A549 (cell line): ENCODE data around the gene RIMS4. TPM values are rescaled to one million over a fixed set of nuclear protein-coding genes. Genes with fewer than 3 reads are reported as not detected.
A peak's percentile ranks its signal among the peaks of the same experiment; 100 is the strongest.

Experiments used
- ATAC-seq, 2 experiments: fragments of 200-7000 bp in 1 of 2; fragments of >200 bp in 1 of 2; cut with Nextera tagmentation in 1 of 2; cut with Tn5 transposase in 1 of 2; 3 replicates each; pipeline versions ENCODE4 v1.8.0 to v1.9.1; 2018 to 2020; ENCODE audit warnings: mild to moderate bottlenecking in 1 of 2, moderate library complexity in 1 of 2
- CTCF ChIA-PET: fragments of 300-600 bp; sonication (Branson Sonifier 250); formaldehyde crosslinking; extraction: SDS; loops from one replicate; lab custom pipeline; 2021; ENCODE audit warnings: antibody characterized with exemption, inconsistent platforms; lab: Yijun Ruan, JAX
- POLR2A ChIA-PET: fragments of 350-600 bp; formaldehyde crosslinking; extraction: SDS; loops from one replicate; lab custom pipeline; 2021; ENCODE audit warnings: antibody characterized with exemption, inconsistent platforms; lab: Yijun Ruan, JAX
- DNase-seq, 2 experiments: peaks; one replicate each; pipeline versions ENCODE4 v3.0.0 to v3.0.0-alpha.2; 2011 to 2016; ENCODE audit warnings: low read depth in 1 of 2, low spot score in 1 of 2
- FAIRE-seq: peaks from 2 replicates; lab custom pipeline; 2011; peaks lifted over from hg19 to GRCh38; lab: Jason Lieb, UNC
- H3K27ac ChIP-seq, 2 experiments: fragments of >200 bp; sonication (Bioruptor Twin); formaldehyde crosslinking; 3 replicates each; pipeline ENCODE4 v1.5.1; 2016 to 2017
- H3K4me1 ChIP-seq: fragments of >200 bp; sonication (Bioruptor Twin); formaldehyde crosslinking; 3 replicates; pipeline ENCODE4 v1.6.1; 2016
- H3K4me2 ChIP-seq: fragments of >200 bp; sonication (Bioruptor Twin); formaldehyde crosslinking; 3 replicates; pipeline ENCODE4 v1.6.1; 2016
- H3K4me3 ChIP-seq: fragments of >200 bp; sonication (Bioruptor Twin); formaldehyde crosslinking; 3 replicates; pipeline ENCODE4 v1.5.1; 2016
- H3K9me3 ChIP-seq: fragments of >200 bp; sonication (Bioruptor Twin); formaldehyde crosslinking; 3 replicates; pipeline ENCODE4 v1.6.1; 2016
- CBX2 ChIP-seq: fragments of 200-600 bp; sonication (generic); IDR thresholded peaks from 2 replicates; pipeline ENCODE4 v1.6.1; 2016; ENCODE audit warnings: low read depth, mild to moderate bottlenecking, borderline replicate concordance
- CBX8 ChIP-seq: fragments of 200-600 bp; sonication (generic); IDR thresholded peaks from 2 replicates; pipeline ENCODE4 v1.6.1; 2016
- CHD4 ChIP-seq: fragments of 200-600 bp; sonication (generic); IDR thresholded peaks from 2 replicates; pipeline ENCODE4 v1.6.1; 2016; ENCODE audit warnings: antibody characterized with exemption, mild to moderate bottlenecking, borderline replicate concordance
- EHMT2 ChIP-seq: fragments of 200-600 bp; sonication (generic); IDR thresholded peaks from 2 replicates; pipeline ENCODE4 v1.6.1; 2016; ENCODE audit warnings: antibody characterized with exemption, low read depth, mild to moderate bottlenecking, moderate library complexity
- EP300 ChIP-seq, 2 experiments: fragments of >200 bp; sonication (Bioruptor Twin); formaldehyde crosslinking; IDR thresholded peaks; 2 replicates in 1 of 2; 3 replicates in 1 of 2; pipeline ENCODE4 v1.6.1; 2016 to 2017
- ESRRA ChIP-seq: fragments of 150-350 bp; IDR thresholded peaks from 2 replicates; pipeline ENCODE4 v1.6.1; 2014; ENCODE audit warnings: mild to moderate bottlenecking, low read length, borderline replicate concordance
- FOSB ChIP-seq: fragments of 250-450 bp; sonication (Bioruptor Pico); IDR thresholded peaks from 2 replicates; pipeline ENCODE4 v1.5.0; 2020; ENCODE audit warnings: mild to moderate bottlenecking, moderate library complexity
- FOSL2 ChIP-seq, 2 experiments: fragments of 450-650 bp in 1 of 2; fragments of >200 bp in 1 of 2; sonication (Bioruptor Twin) in 1 of 2; formaldehyde crosslinking; IDR thresholded peaks; 2 replicates each; pipeline versions ENCODE4 v1.5.0 to v1.6.1; 2016 to 2020; ENCODE audit warnings: mild to moderate bottlenecking in 1 of 2, moderate library complexity in 1 of 2
- HDAC2 ChIP-seq: fragments of 200-600 bp; sonication (generic); IDR thresholded peaks from 2 replicates; pipeline ENCODE4 v1.6.1; 2016
- HEYL ChIP-seq: fragments of 250-450 bp; sonication (Bioruptor Pico); IDR thresholded peaks from 2 replicates; pipeline ENCODE4 v1.8.0; 2021; ENCODE audit warnings: mild to moderate bottlenecking, moderate library complexity
- HOXB5 ChIP-seq: fragments of 250-450 bp; sonication (Bioruptor Pico); IDR thresholded peaks from 2 replicates; pipeline ENCODE4 v1.5.0; 2020; ENCODE audit warnings: mild to moderate bottlenecking, moderate library complexity
- JUN ChIP-seq, 2 experiments: fragments of >200 bp; sonication (Bioruptor Twin); formaldehyde crosslinking; IDR thresholded peaks; 2 replicates in 1 of 2; 3 replicates in 1 of 2; pipeline ENCODE4 v1.6.1; 2016 to 2017
- JUNB ChIP-seq: fragments of >200 bp; sonication (Bioruptor Twin); formaldehyde crosslinking; IDR thresholded peaks from 2 replicates; pipeline ENCODE4 v1.6.1; 2016
- KDM1A ChIP-seq: fragments of 200-600 bp; sonication (generic); IDR thresholded peaks from 2 replicates; pipeline ENCODE4 v1.6.1; 2016; ENCODE audit warnings: low read depth, mild to moderate bottlenecking
- KDM5A ChIP-seq: fragments of 200-600 bp; sonication (generic); IDR thresholded peaks from 2 replicates; pipeline ENCODE4 v1.6.1; 2016; ENCODE audit warnings: antibody characterized with exemption, mild to moderate bottlenecking
- MAFK ChIP-seq: fragments of 450-650 bp; IDR thresholded peaks from 2 replicates; pipeline ENCODE4 v1.6.1; 2014; ENCODE audit not compliant: partially characterized antibody
- MAZ ChIP-seq: fragments of 150-350 bp; IDR thresholded peaks from 2 replicates; pipeline ENCODE4 v1.6.1; 2014; ENCODE audit warnings: antibody characterized with exemption, low read depth, low read length, borderline replicate concordance
- NPAS2 ChIP-seq: fragments of 250-450 bp; sonication (Bioruptor Pico); IDR thresholded peaks from 2 replicates; pipeline ENCODE4 v1.8.0; 2022; ENCODE audit warnings: mild to moderate bottlenecking, moderate library complexity, borderline replicate concordance
- NR3C1 ChIP-seq: fragments of >200 bp; sonication (Bioruptor Twin); formaldehyde crosslinking; IDR thresholded peaks from 3 replicates; pipeline ENCODE4 v1.6.1; 2017
- POLR2A ChIP-seq: IDR thresholded peaks from 2 replicates; pipeline ENCODE4 v1.6.1; 2012; ENCODE audit warnings: mild to moderate bottlenecking, low read length
- RAD21 ChIP-seq, 2 experiments: fragments of >200 bp in 1 of 2; sonication (Bioruptor Twin) in 1 of 2; formaldehyde crosslinking in 1 of 2; IDR thresholded peaks in 1 of 2; conservative IDR thresholded peaks in 1 of 2; 2 replicates in 1 of 2; 3 replicates in 1 of 2; pipeline ENCODE4 v1.6.1; 2012 to 2018; ENCODE audit warnings: inconsistent platforms in 1 of 2
- RFX5 ChIP-seq: fragments of 450-650 bp; IDR thresholded peaks from 2 replicates; pipeline ENCODE4 v1.7.1; 2014; ENCODE audit warnings: antibody characterized with exemption, mild to moderate bottlenecking, moderate library complexity
- RNF2 ChIP-seq: fragments of 200-600 bp; sonication (generic); IDR thresholded peaks from 2 replicates; pipeline ENCODE4 v1.6.1; 2016; ENCODE audit warnings: low read depth, mild to moderate bottlenecking, antibody characterized with exemption, moderate library complexity, borderline replicate concordance
- SMC3 ChIP-seq: fragments of >200 bp; sonication (Bioruptor Twin); formaldehyde crosslinking; IDR thresholded peaks from 3 replicates; pipeline ENCODE4 v1.6.1; 2018; ENCODE audit warnings: inconsistent platforms
- TFCP2L1 ChIP-seq: fragments of 250-450 bp; sonication (Bioruptor Pico); IDR thresholded peaks from 2 replicates; pipeline ENCODE4 v1.5.0; 2021; ENCODE audit warnings: mild to moderate bottlenecking
- ZNF302 ChIP-seq: fragments of 250-450 bp; sonication (Bioruptor Pico); IDR thresholded peaks from 2 replicates; pipeline ENCODE4 v1.9.0; 2021; ENCODE audit warnings: inconsistent platforms, mild to moderate bottlenecking, moderate library complexity
- ZSCAN20 ChIP-seq: fragments of 250-450 bp; sonication (Bioruptor Pico); IDR thresholded peaks from 2 replicates; pipeline ENCODE4 v1.8.0; 2022; ENCODE audit warnings: mild to moderate bottlenecking, moderate library complexity
- WGBS: methylation state at CpG from one replicate; pipeline ENCODE4 v1.1.6; 2017; ENCODE audit errors: missing lambda C conversion rate; 5-methylcytosine and 5-hydroxymethylcytosine counted together
- polyA plus RNA-seq, 4 experiments: library from polyadenylated mRNA; depleted of rRNA in 3 of 4; stranded (reverse); fragments of >200 nt; fragmentation: RNase III in 1 of 4; extraction: RNeasy Plus Mini Kit Qiagen cat#74134 plus additional on column Dnase treatment in 1 of 4; gene quantifications; 2 replicates in 3 of 4; 3 replicates in 1 of 4; pipeline ENCODE4 v1.2.3, GENCODE V29; 2011 to 2017
- TF ChIP-seq, protein P1 (sequence below): fragments of >200 bp; sonication (Bioruptor Twin); formaldehyde crosslinking; IDR thresholded peaks from 2 replicates; pipeline ENCODE4 v1.6.1; 2016
- TF ChIP-seq, protein P2 (sequence below): IDR thresholded peaks from 2 replicates; pipeline ENCODE4 v1.6.1; 2012; ENCODE audit warnings: low read depth, borderline replicate concordance
- TF ChIP-seq, protein P3 (sequence below): fragments of 250-450 bp; sonication (Bioruptor Pico); IDR thresholded peaks from 2 replicates; pipeline ENCODE4 v1.5.0; 2021; ENCODE audit warnings: mild to moderate bottlenecking, moderate library complexity, borderline replicate concordance
- TF ChIP-seq, protein P4 (sequence below): fragments of 450-650 bp; IDR thresholded peaks from 2 replicates; pipeline ENCODE4 v1.6.1; 2014; ENCODE audit warnings: antibody characterized with exemption
- TF ChIP-seq, protein P5 (sequence below): IDR thresholded peaks from 2 replicates; pipeline ENCODE4 v1.6.1; 2012
- TF ChIP-seq, protein P6 (sequence below): fragments of 150-350 bp; IDR thresholded peaks from 2 replicates; pipeline ENCODE4 v1.6.1; 2014; ENCODE audit warnings: low read depth, mild to moderate bottlenecking, low read length

RIMS4 gene
- polyA plus RNA-seq, 2 of the 4 experiments (the other 2 are of a cell fraction): 0.39 to 1.3 TPM

DNA sequence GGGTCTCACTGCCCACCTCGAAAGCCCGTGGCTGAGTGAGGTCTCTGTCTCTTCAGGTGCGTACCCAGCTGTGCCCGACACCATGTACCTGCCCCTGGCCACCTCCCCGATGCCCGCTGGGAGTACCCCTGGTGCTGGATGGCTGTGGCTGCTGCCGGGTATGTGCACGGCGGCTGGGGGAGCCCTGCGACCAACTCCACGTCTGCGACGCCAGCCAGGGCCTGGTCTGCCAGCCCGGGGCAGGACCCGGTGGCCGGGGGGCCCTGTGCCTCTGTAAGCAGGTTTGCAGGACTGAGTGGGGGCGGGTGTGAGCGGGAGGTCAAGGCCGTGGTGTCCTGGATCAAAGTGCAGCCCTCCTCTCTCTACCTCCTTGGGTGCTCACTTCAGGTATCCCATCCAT, 90.5 kb downstream of the RIMS4 start:
- Histone ChIP-seq H3K4me2 (peak overlapping the region; percentile 65), H3K9me3 (no peaks in the 10 kb centered on the region), H3K27ac (peak overlapping the region; percentile 96 to 98), H3K4me3 (no peak overlapping the region), H3K4me1 (peaks cover 89% of the 10 kb centered on the region)
- TF ChIP-seq RNF2 (no peak), ZNF302 (CRISPR knock-in tag) (no peak), KDM1A (no peak), HEYL (no peak), FOSL2 (IDR thresholded peaks at IDR 0.05) (no peak), FOSL2 (CRISPR knock-in tag; IDR thresholded peaks at IDR 0.05) (no peak), EP300 (IDR thresholded peaks at IDR 0.05) (no peak), CBX8 (no peak), RAD21 (conservative IDR thresholded peaks at IDR 0.05 in 1 of 2, IDR thresholded peaks at IDR 0.05 in 1 of 2) (no peak), ZSCAN20 (CRISPR knock-in tag) (no peak)
- TF ChIP-seq, protein P1, sequence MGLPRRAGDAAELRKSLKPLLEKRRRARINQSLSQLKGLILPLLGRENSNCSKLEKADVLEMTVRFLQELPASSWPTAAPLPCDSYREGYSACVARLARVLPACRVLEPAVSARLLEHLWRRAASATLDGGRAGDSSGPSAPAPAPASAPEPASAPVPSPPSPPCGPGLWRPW: no peak
- ChIA-PET CTCF (interaction anchor here (1.4 to 21.9 kb wide), 5 partner anchors 12 to 37 kb away, joined by 3 to 525 read pairs (median 24); no protein-coding TSS in a partner anchor), POLR2A (no interaction called here)
- ATAC-seq (no peak), DNase-seq (no peak), FAIRE-seq (no peak)
- 91% methylated on average over 14 of the region's 19 CpGs for WGBS

DNA sequence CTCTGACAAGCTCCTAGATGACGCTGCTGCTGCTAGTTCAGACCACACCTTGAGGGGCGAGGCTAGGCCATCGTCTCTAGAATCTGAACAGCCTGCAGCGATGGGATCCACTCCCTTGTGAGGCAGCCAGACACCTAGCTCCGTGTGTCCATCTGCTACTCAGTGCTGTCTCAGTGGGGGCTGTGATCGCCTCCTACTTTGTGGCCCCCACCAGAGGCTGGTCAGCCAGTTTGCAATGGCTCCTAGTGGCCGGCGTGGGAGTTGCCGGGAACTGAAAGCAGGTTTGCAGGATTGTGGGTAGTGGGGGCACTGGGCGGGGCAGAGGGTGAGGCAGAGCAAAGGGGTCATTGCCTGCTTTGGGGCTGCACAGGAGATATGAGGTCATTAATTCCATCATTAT, 92.4 kb downstream of the RIMS4 start:
- Histone ChIP-seq H3K27ac (peak overlapping the region; percentile 96 to 98), H3K4me1 (peaks cover 85% of the 10 kb centered on the region), H3K4me2 (peak overlapping the region; percentile 47), H3K9me3 (no peaks in the 10 kb centered on the region), H3K4me3 (no peak overlapping the region)
- WGBS: 41% methylated on average over 8 of the region's 10 CpGs
- ChIA-PET POLR2A (interaction anchor here (1.4 kb wide), 1 partner anchor 11 kb away, joined by 6 read pairs; no protein-coding TSS in a partner anchor), CTCF (interaction anchor here (0.7 to 21.9 kb wide), 8 partner anchors 9 to 35 kb away, joined by 3 to 525 read pairs (median 14); no protein-coding TSS in a partner anchor)
- FAIRE-seq (no peak), DNase-seq (peak; percentile 55 to 62), ATAC-seq (peak in 1 of 2 experiments; percentile 40; a peak in 3 of 6 replicates)
- TF ChIP-seq KDM1A (no peak), NR3C1 (no peak), ESRRA (no peak), RFX5 (no peak), ZNF302 (CRISPR knock-in tag) (no peak), JUNB (no peak), NPAS2 (CRISPR knock-in tag) (no peak), CBX8 (no peak), FOSB (no peak), MAFK (no peak), JUN (IDR thresholded peaks at IDR 0.05) (no peak), ZSCAN20 (CRISPR knock-in tag) (no peak), HDAC2 (no peak), POLR2A (no peak), KDM5A (no peak), RAD21 (conservative IDR thresholded peaks at IDR 0.05 in 1 of 2, IDR thresholded peaks at IDR 0.05 in 1 of 2) (peak; percentile 21 to 31; a peak in 2 of 5 replicates), TFCP2L1 (CRISPR knock-in tag) (no peak), CBX2 (no peak), HOXB5 (no peak), CHD4 (no peak), EP300 (IDR thresholded peaks at IDR 0.05) (no peak), EHMT2 (no peak), SMC3 (0 out of 3 replicates have a peak, but pooled peaks have one; percentile 10), MAZ (0 out of 2 replicates have a peak, but pooled peaks have one; percentile 17)
- TF ChIP-seq, protein P2, sequence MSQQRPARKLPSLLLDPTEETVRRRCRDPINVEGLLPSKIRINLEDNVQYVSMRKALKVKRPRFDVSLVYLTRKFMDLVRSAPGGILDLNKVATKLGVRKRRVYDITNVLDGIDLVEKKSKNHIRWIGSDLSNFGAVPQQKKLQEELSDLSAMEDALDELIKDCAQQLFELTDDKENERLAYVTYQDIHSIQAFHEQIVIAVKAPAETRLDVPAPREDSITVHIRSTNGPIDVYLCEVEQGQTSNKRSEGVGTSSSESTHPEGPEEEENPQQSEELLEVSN: no peak
- TF ChIP-seq, protein P3, sequence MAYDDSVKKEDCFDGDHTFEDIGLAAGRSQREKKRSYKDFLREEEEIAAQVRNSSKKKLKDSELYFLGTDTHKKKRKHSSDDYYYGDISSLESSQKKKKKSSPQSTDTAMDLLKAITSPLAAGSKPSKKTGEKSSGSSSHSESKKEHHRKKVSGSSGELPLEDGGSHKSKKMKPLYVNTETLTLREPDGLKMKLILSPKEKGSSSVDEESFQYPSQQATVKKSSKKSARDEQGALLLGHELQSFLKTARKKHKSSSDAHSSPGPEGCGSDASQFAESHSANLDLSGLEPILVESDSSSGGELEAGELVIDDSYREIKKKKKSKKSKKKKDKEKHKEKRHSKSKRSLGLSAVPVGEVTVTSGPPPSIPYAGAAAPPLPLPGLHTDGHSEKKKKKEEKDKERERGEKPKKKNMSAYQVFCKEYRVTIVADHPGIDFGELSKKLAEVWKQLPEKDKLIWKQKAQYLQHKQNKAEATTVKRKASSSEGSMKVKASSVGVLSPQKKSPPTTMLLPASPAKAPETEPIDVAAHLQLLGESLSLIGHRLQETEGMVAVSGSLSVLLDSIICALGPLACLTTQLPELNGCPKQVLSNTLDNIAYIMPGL (CRISPR knock-in tag): no peak
- TF ChIP-seq, protein P4, sequence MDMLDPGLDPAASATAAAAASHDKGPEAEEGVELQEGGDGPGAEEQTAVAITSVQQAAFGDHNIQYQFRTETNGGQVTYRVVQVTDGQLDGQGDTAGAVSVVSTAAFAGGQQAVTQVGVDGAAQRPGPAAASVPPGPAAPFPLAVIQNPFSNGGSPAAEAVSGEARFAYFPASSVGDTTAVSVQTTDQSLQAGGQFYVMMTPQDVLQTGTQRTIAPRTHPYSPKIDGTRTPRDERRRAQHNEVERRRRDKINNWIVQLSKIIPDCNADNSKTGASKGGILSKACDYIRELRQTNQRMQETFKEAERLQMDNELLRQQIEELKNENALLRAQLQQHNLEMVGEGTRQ: no peak
- TF ChIP-seq, protein P5, sequence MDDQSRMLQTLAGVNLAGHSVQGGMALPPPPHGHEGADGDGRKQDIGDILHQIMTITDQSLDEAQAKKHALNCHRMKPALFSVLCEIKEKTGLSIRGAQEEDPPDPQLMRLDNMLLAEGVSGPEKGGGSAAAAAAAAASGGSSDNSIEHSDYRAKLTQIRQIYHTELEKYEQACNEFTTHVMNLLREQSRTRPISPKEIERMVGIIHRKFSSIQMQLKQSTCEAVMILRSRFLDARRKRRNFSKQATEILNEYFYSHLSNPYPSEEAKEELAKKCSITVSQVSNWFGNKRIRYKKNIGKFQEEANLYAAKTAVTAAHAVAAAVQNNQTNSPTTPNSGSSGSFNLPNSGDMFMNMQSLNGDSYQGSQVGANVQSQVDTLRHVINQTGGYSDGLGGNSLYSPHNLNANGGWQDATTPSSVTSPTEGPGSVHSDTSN: no peak
- TF ChIP-seq, protein P6, sequence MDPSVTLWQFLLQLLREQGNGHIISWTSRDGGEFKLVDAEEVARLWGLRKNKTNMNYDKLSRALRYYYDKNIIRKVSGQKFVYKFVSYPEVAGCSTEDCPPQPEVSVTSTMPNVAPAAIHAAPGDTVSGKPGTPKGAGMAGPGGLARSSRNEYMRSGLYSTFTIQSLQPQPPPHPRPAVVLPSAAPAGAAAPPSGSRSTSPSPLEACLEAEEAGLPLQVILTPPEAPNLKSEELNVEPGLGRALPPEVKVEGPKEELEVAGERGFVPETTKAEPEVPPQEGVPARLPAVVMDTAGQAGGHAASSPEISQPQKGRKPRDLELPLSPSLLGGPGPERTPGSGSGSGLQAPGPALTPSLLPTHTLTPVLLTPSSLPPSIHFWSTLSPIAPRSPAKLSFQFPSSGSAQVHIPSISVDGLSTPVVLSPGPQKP: no peak
